AG04450 (cell line): Measurements from ENCODE around the gene GABRR2. TPM values are rescaled to one million over a fixed set of nuclear protein-coding genes. Genes with fewer than 3 reads are reported as not detected.

Experiments
- CTCF ChIA-PET: fragments of 300-600, 350-600 bp; formaldehyde crosslinking; extraction: SDS; loops from one replicate; lab custom pipeline; 2022; ENCODE audit warnings: antibody characterized with exemption, inconsistent platforms; lab: Charles Lee
- POLR2A ChIA-PET: fragments of 350-600 bp; formaldehyde crosslinking; extraction: SDS; loops from one replicate; lab custom pipeline; 2021; ENCODE audit warnings: antibody characterized with exemption, inconsistent platforms; lab: Yijun Ruan, JAX
- DNase-seq: peaks from one replicate; pipeline ENCODE4 v3.0.0-alpha.2; 2011; ENCODE audit warnings: low read depth, low spot score
- H3K27ac ChIP-seq: one replicate; pipeline ENCODE4 v1.5.1; 2012; ENCODE audit warnings: low read depth, low read length, control low read depth
- H3K27me3 ChIP-seq: one replicate; pipeline ENCODE4 v1.6.0; 2012; ENCODE audit warnings: low read length; ENCODE audit not compliant: control insufficient read depth, insufficient read depth
- H3K4me3 ChIP-seq: 2 replicates; pipeline ENCODE4 v1.5.1; 2011; ENCODE audit warnings: mild to moderate bottlenecking, low read depth, low read length, control low read depth
- H3K9me3 ChIP-seq: 2 replicates; pipeline ENCODE4 v1.5.1; 2012; ENCODE audit warnings: low read length; ENCODE audit not compliant: control insufficient read depth, insufficient read depth
- CTCF ChIP-seq: IDR thresholded peaks from 2 replicates; pipeline ENCODE4 v1.5.1; 2011; ENCODE audit warnings: low read depth, low read length, control low read depth, inconsistent platforms
- polyA plus RNA-seq: library from polyadenylated mRNA; depleted of rRNA; stranded (reverse); fragments of >200 nt; gene quantifications from 2 replicates; pipeline ENCODE4 v1.2.3, GENCODE V29; 2011

The GABRR2 gene
- polyA plus RNA-seq, 1 experiment: 0.12 TPM

GRCh38 chr6:89221971-89222711, 93.0 kb downstream of the GABRR2 start:
- H3K4me3 ChIP-seq: no peak overlapping the region
- TF ChIP-seq CTCF: no peak
- CTCF ChIA-PET: no interaction called here
- no peaks in the 10 kb centered on the region for H3K9me3 ChIP-seq
- POLR2A ChIA-PET: no interaction called here
- H3K27me3 ChIP-seq: no peaks in the 10 kb centered on the region
- no peak overlapping the region for H3K27ac ChIP-seq
- DNase-seq: no peak

GRCh38 chr6:89221129-89221528, 94.0 kb downstream of the GABRR2 start:
- DNase-seq: no peak
- CTCF ChIA-PET: no interaction called here
- no peak for TF ChIP-seq CTCF
- no peaks in the 10 kb centered on the region for H3K9me3 ChIP-seq
- no peak overlapping the region for H3K4me3 ChIP-seq
- no peak overlapping the region for H3K27ac ChIP-seq
- H3K27me3 ChIP-seq: no peaks in the 10 kb centered on the region
- POLR2A ChIA-PET: no interaction called here

- DNase-seq: no peak
Observed at GRCh38 chr6:89217299-89217910, 97.7 kb downstream of the GABRR2 start, which contains the start of gene GABRR1. Gene GABRR1, minus strand, starts transcription at chr6:89217358. Its CDS starts 36 bp downstream, at chr6:89217322.

GRCh38 chr6:89216411-89216810, 98.7 kb downstream of the GABRR2 start:
- no peak overlapping the region for H3K4me3 ChIP-seq
- no peaks in the 10 kb centered on the region for H3K9me3 ChIP-seq
- POLR2A ChIA-PET: no interaction called here
- H3K27ac ChIP-seq: no peak overlapping the region
- H3K27me3 ChIP-seq: no peaks in the 10 kb centered on the region
- TF ChIP-seq CTCF: no peak
- CTCF ChIA-PET: no interaction called here
- DNase-seq: no peak

More at GRCh38 chr6:89217299-89217910, 97.7 kb downstream of the GABRR2 start, which contains the start of gene GABRR1:
- ChIA-PET CTCF (no interaction called here), POLR2A (no interaction called here)
- Histone ChIP-seq H3K27ac (no peak within 1 kb of the TSS), H3K9me3 (no peaks in the 10 kb centered on the region), H3K4me3 (no peak within 1 kb of the TSS), H3K27me3 (no peaks in the 10 kb centered on the region)
- no peak for TF ChIP-seq CTCF

- Histone ChIP-seq H3K9me3 (no peaks in the 10 kb centered on the region), H3K27me3 (no peaks in the 10 kb centered on the region), H3K27ac (no peak overlapping the region), H3K4me3 (no peak overlapping the region)
- TF ChIP-seq CTCF: no peak
- CTCF ChIA-PET: no interaction called here
- no peak for DNase-seq
- POLR2A ChIA-PET: no interaction called here
Observed at GRCh38 chr6:89215391-89215790, 99.7 kb downstream of the GABRR2 start.
